ENCODE measurements around the gene AP2B1.

The AP2B1 gene

DNA sequence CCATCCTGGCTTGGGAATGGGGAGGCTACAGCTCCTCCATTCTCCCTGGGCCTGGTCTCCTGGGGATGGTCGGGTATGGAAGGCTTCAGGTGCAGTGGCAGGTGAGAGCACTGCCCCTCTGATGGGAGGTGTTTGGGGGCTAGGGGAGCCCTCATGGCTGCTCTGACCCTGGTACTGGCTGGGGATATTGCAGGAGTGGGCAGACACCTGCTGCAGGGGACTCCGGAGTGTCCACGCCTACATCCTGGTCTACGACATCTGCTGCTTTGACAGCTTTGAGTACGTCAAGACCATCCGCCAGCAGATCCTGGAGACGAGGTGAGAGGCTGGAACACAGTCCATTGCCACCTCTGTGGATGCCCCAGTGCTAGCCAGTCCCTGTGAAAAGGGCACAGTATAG is 153.1 kb downstream of the AP2B1 start:
- H3K27me3 ChIP-seq (ENCODE audit: insufficient read depth, low read length): peaks cover 4% of the 10 kb centered on the region
- no peaks in the 10 kb centered on the region for H3K36me3 ChIP-seq (ENCODE audit: control insufficient read depth in 1 of 2, insufficient read depth in 2 of 2, low read length in 2 of 2)
- H2AK5ac ChIP-seq (ENCODE audit: low read length): no peak overlapping the region
- H2BK12ac ChIP-seq (ENCODE audit: low read length): no peak overlapping the region
- no peak overlapping the region for H3K4ac ChIP-seq (ENCODE audit: low read depth, low read length)
- H2BK5ac ChIP-seq (ENCODE audit: low read depth, low read length, poor library complexity): no peak overlapping the region
- H4K12ac ChIP-seq (ENCODE audit: low read depth, low read length): no peak overlapping the region
- no peak overlapping the region for H3K18ac ChIP-seq (ENCODE audit: low read length)
- H2BK120ac ChIP-seq (ENCODE audit: insufficient read depth, low read length, poor library complexity): no peak overlapping the region
- no peak overlapping the region for H4K91ac ChIP-seq (ENCODE audit: low read depth, low read length)
- H3K14ac ChIP-seq (ENCODE audit: low read length): no peak overlapping the region
- no peak overlapping the region for H4K8ac ChIP-seq (ENCODE audit: low read depth, low read length)
- H3K79me2 ChIP-seq (ENCODE audit: control insufficient read depth, insufficient read depth, low read length, poor library complexity): no peaks in the 10 kb centered on the region
- H2AFZ ChIP-seq (ENCODE audit: insufficient read depth, low read length, poor library complexity): no peak overlapping the region
- H3K4me3 ChIP-seq (ENCODE audit: low read depth, low read length): no peak overlapping the region
- no peaks in the 10 kb centered on the region for H3K79me1 ChIP-seq (ENCODE audit: low read length)
- H3K9me3 ChIP-seq (ENCODE audit: insufficient read depth, low read depth, low read length): peaks cover 14% of the 10 kb centered on the region
- H3K23ac ChIP-seq (ENCODE audit: low read length): no peak overlapping the region
- DNase-seq: no peak
- no peak overlapping the region for H3K27ac ChIP-seq (ENCODE audit: low read depth, low read length)
- H3K9ac ChIP-seq (ENCODE audit: low read length): no peak overlapping the region
- H3K4me1 ChIP-seq (ENCODE audit: control insufficient read depth in 1 of 2, insufficient read depth in 2 of 2, low read length in 2 of 2): peaks cover 0 to 3% of the 10 kb centered on the region in 2 experiments
- WGBS (ENCODE audit: extremely low coverage, insufficient coverage, insufficient read length): no CpG with 5 or more reads among the region's 7 CpGs
- H3K4me2 ChIP-seq (ENCODE audit: low read length): no peak overlapping the region

DNA sequence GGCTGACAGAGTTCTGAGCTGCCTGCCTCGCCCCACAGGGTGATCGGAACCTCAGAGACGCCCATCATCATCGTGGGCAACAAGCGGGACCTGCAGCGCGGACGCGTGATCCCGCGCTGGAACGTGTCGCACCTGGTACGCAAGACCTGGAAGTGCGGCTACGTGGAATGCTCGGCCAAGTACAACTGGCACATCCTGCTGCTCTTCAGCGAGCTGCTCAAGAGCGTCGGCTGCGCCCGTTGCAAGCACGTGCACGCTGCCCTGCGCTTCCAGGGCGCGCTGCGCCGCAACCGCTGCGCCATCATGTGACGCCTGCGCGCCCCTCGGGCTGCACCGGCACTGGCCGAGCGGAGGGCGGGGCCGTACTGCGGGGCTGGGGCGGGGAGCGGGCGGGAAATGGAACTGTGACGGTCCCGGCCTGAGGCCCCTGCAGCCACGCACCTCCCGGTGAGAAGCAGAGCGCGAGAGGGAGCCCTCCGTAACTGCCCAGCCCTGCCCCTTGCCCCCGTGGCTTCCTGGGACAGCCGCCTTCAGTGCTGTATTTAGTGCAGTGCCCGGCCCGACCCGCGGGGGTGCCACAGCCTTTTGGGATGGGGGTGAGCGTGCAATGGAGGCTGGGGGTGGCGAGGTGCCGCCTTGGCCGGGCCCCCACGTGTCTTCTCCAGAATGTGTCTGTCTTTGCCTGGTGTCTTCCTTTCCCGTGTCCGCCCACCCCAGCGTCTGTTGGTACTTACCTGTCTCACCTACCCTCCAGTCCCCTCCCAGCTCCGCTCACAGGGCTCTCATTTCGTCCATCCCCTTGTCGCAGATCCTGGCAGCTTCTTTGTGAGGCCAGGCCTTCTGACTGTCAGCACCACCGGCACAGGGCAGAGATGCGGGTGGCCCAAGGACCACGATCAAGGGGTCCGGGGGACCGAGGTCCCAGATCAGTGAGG is 154.1 kb downstream of the AP2B1 start:
- no peak overlapping the region for H3K9ac ChIP-seq (ENCODE audit: low read length)
- H3K79me1 ChIP-seq (ENCODE audit: low read length): no peaks in the 10 kb centered on the region
- H2BK12ac ChIP-seq (ENCODE audit: low read length): no peak overlapping the region
- H4K91ac ChIP-seq (ENCODE audit: low read depth, low read length): no peak overlapping the region
- no peak overlapping the region for H2AFZ ChIP-seq (ENCODE audit: insufficient read depth, low read length, poor library complexity)
- no peak overlapping the region for H3K23ac ChIP-seq (ENCODE audit: low read length)
- no peak overlapping the region for H3K4me3 ChIP-seq (ENCODE audit: low read depth, low read length)
- H2BK120ac ChIP-seq (ENCODE audit: insufficient read depth, low read length, poor library complexity): no peak overlapping the region
- no peak overlapping the region for H2BK5ac ChIP-seq (ENCODE audit: low read depth, low read length, poor library complexity)
- H3K9me3 ChIP-seq (ENCODE audit: insufficient read depth, low read depth, low read length): peaks cover 14% of the 10 kb centered on the region
- no peak overlapping the region for H2AK5ac ChIP-seq (ENCODE audit: low read length)
- H3K14ac ChIP-seq (ENCODE audit: low read length): no peak overlapping the region
- WGBS (ENCODE audit: extremely low coverage, insufficient coverage, insufficient read length): no CpG with 5 or more reads among the region's 73 CpGs
- no peak overlapping the region for H3K18ac ChIP-seq (ENCODE audit: low read length)
- no peak for DNase-seq
- peak overlapping the region; percentile 35 for H3K4me2 ChIP-seq (ENCODE audit: low read length)
- H3K4ac ChIP-seq (ENCODE audit: low read depth, low read length): no peak overlapping the region
- H3K79me2 ChIP-seq (ENCODE audit: control insufficient read depth, insufficient read depth, low read length, poor library complexity): no peaks in the 10 kb centered on the region
- H4K8ac ChIP-seq (ENCODE audit: low read depth, low read length): no peak overlapping the region
- H4K12ac ChIP-seq (ENCODE audit: low read depth, low read length): no peak overlapping the region
- no peaks in the 10 kb centered on the region for H3K36me3 ChIP-seq (ENCODE audit: control insufficient read depth in 1 of 2, insufficient read depth in 2 of 2, low read length in 2 of 2)
- peaks cover 0 to 3% of the 10 kb centered on the region in 2 experiments for H3K4me1 ChIP-seq (ENCODE audit: control insufficient read depth in 1 of 2, insufficient read depth in 2 of 2, low read length in 2 of 2)
- no peak overlapping the region for H3K27ac ChIP-seq (ENCODE audit: low read depth, low read length)
- H3K27me3 ChIP-seq (ENCODE audit: insufficient read depth, low read length): peaks cover 4% of the 10 kb centered on the region

- Histone ChIP-seq H2BK5ac (ENCODE audit: low read depth, low read length, poor library complexity) (no peak overlapping the region), H3K9me3 (ENCODE audit: insufficient read depth, low read depth, low read length) (peaks cover 14% of the 10 kb centered on the region), H2AK5ac (ENCODE audit: low read length) (no peak overlapping the region), H2BK12ac (ENCODE audit: low read length) (no peak overlapping the region), H3K27me3 (ENCODE audit: insufficient read depth, low read length) (peaks cover 4% of the 10 kb centered on the region), H3K36me3 (ENCODE audit: control insufficient read depth in 1 of 2, insufficient read depth in 2 of 2, low read length in 2 of 2) (no peaks in the 10 kb centered on the region), H3K4me2 (ENCODE audit: low read length) (no peak overlapping the region), H4K8ac (ENCODE audit: low read depth, low read length) (no peak overlapping the region), H3K79me1 (ENCODE audit: low read length) (no peaks in the 10 kb centered on the region), H3K79me2 (ENCODE audit: control insufficient read depth, insufficient read depth, low read length, poor library complexity) (no peaks in the 10 kb centered on the region), H3K4me3 (ENCODE audit: low read depth, low read length) (no peak overlapping the region), H2BK120ac (ENCODE audit: insufficient read depth, low read length, poor library complexity) (no peak overlapping the region), H4K12ac (ENCODE audit: low read depth, low read length) (no peak overlapping the region), H2AFZ (ENCODE audit: insufficient read depth, low read length, poor library complexity) (no peak overlapping the region), H3K4me1 (ENCODE audit: control insufficient read depth in 1 of 2, insufficient read depth in 2 of 2, low read length in 2 of 2) (peaks cover 0 to 3% of the 10 kb centered on the region in 2 experiments), H3K9ac (ENCODE audit: low read length) (no peak overlapping the region), H3K27ac (ENCODE audit: low read depth, low read length) (no peak overlapping the region), H3K14ac (ENCODE audit: low read length) (no peak overlapping the region), H3K18ac (ENCODE audit: low read length) (no peak overlapping the region), H3K4ac (ENCODE audit: low read depth, low read length) (no peak overlapping the region), H4K91ac (ENCODE audit: low read depth, low read length) (no peak overlapping the region), H3K23ac (ENCODE audit: low read length) (no peak overlapping the region)
- WGBS (ENCODE audit: extremely low coverage, insufficient coverage, insufficient read length): no CpG with 5 or more reads among the region's 7 CpGs
- no peak for DNase-seq
Measured at GRCh38 chr17:35742496-35742895, 155.4 kb downstream of the AP2B1 start.

DNA sequence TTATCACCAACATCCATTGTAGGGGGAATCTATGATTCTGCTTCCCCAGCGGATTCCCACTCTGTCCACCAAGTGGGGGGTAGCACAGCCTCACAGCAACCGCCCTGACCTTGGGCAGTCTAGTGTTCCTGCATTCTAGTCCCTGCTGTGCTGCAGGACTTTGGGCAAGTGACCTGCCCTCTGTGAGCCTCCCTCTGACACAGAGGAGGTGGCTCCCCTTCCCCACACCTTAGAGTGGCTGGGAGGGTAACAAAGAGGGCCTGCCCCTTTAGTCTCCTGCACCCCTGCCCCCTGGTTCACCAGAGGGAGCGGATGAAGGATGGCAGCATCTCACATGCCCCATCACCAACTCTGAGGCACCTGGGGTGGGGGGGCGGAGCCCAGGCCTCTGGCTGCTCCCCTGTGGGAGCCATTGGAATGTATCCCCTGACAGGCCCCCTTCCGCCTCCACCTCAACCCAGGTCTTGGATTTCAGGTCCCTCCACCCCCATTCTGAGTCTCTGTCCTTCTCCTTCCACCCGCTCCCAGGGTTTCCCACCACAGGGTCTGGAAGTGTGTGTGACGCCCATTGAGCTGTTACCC is 155.9 kb downstream of the AP2B1 start:
- Histone ChIP-seq H3K79me1 (ENCODE audit: low read length) (no peaks in the 10 kb centered on the region), H3K23ac (ENCODE audit: low read length) (no peak overlapping the region), H3K9me3 (ENCODE audit: insufficient read depth, low read depth, low read length) (peaks cover 14% of the 10 kb centered on the region), H3K27me3 (ENCODE audit: insufficient read depth, low read length) (peaks cover 4% of the 10 kb centered on the region), H2BK12ac (ENCODE audit: low read length) (no peak overlapping the region), H2BK120ac (ENCODE audit: insufficient read depth, low read length, poor library complexity) (no peak overlapping the region), H3K4me3 (ENCODE audit: low read depth, low read length) (no peak overlapping the region), H3K36me3 (ENCODE audit: control insufficient read depth in 1 of 2, insufficient read depth in 2 of 2, low read length in 2 of 2) (no peaks in the 10 kb centered on the region), H3K79me2 (ENCODE audit: control insufficient read depth, insufficient read depth, low read length, poor library complexity) (no peaks in the 10 kb centered on the region), H2AK5ac (ENCODE audit: low read length) (no peak overlapping the region), H2AFZ (ENCODE audit: insufficient read depth, low read length, poor library complexity) (no peak overlapping the region), H4K12ac (ENCODE audit: low read depth, low read length) (no peak overlapping the region), H3K4me2 (ENCODE audit: low read length) (no peak overlapping the region), H3K4ac (ENCODE audit: low read depth, low read length) (no peak overlapping the region), H4K91ac (ENCODE audit: low read depth, low read length) (no peak overlapping the region), H3K4me1 (ENCODE audit: control insufficient read depth in 1 of 2, insufficient read depth in 2 of 2, low read length in 2 of 2) (peaks cover 0 to 3% of the 10 kb centered on the region in 2 experiments), H4K8ac (ENCODE audit: low read depth, low read length) (no peak overlapping the region), H3K18ac (ENCODE audit: low read length) (no peak overlapping the region), H3K27ac (ENCODE audit: low read depth, low read length) (no peak overlapping the region), H3K14ac (ENCODE audit: low read length) (no peak overlapping the region), H2BK5ac (ENCODE audit: low read depth, low read length, poor library complexity) (no peak overlapping the region), H3K9ac (ENCODE audit: low read length) (no peak overlapping the region)
- no CpG with 5 or more reads among the region's 7 CpGs for WGBS (ENCODE audit: extremely low coverage, insufficient coverage, insufficient read length)
- DNase-seq: no peak

All from trophoblast cell (in vitro differentiated cells and primary cell).